MM.1S (cell line): ENCODE measurements around the gene LINGO4.

ENCODE experiments used
- DNase-seq: peaks from one replicate; pipeline ENCODE4 v3.0.0-alpha.2; 2015
- H2AFZ ChIP-seq: fragments of 300-600 bp; sonication (generic); 2 replicates; pipeline ENCODE4 v1.6.0; 2016; ENCODE audit warnings: antibody characterized with exemption, low read length
- H3F3A ChIP-seq: fragments of 300-600 bp; sonication (generic); 2 replicates; pipeline ENCODE4 v1.6.1; 2016; ENCODE audit warnings: mild to moderate bottlenecking, antibody characterized with exemption, low read length, moderate library complexity, mixed read lengths; ENCODE audit not compliant: insufficient read depth
- H3K27ac ChIP-seq: fragments of 300-600 bp; sonication (generic); 2 replicates; pipeline ENCODE4 v1.5.1; 2016; ENCODE audit warnings: mild to moderate bottlenecking, low read length
- H3K27me3 ChIP-seq: fragments of 300-600 bp; sonication (generic); replicated peaks from 2 replicates; pipeline ENCODE4 v1.6.0; 2016; ENCODE audit warnings: low read length; ENCODE audit not compliant: insufficient read depth
- H3K36me3 ChIP-seq: fragments of 300-600 bp; sonication (generic); replicated peaks from 2 replicates; pipeline ENCODE4 v1.6.1; 2016; ENCODE audit warnings: mild to moderate bottlenecking, low read length, mixed read lengths; ENCODE audit not compliant: insufficient read depth
- H3K4me1 ChIP-seq: fragments of 300-600 bp; sonication (generic); 2 replicates; pipeline ENCODE4 v1.6.1; 2016; ENCODE audit warnings: low read length, mixed read lengths
- H3K4me2 ChIP-seq: fragments of 300-600 bp; sonication (generic); 2 replicates; pipeline ENCODE4 v1.6.0; 2016; ENCODE audit warnings: low read depth, low read length
- H3K4me3 ChIP-seq: fragments of 300-600 bp; sonication (generic); 2 replicates; pipeline ENCODE4 v1.5.1; 2016; ENCODE audit warnings: low read length, mixed read lengths
- H3K79me2 ChIP-seq: fragments of 300-600 bp; sonication (generic); 2 replicates; pipeline ENCODE4 v1.6.1; 2016; ENCODE audit warnings: mixed run types, low read length, mixed read lengths
- H3K9ac ChIP-seq: fragments of 300-600 bp; sonication (generic); 2 replicates; pipeline ENCODE4 v1.6.1; 2016; ENCODE audit warnings: low read length, mixed read lengths
- H3K9me2 ChIP-seq: fragments of 300-600 bp; sonication (generic); replicated peaks from 2 replicates; pipeline ENCODE4 v1.6.1; 2016; ENCODE audit warnings: mild to moderate bottlenecking, low read length, mixed read lengths; ENCODE audit not compliant: insufficient read depth
- H3K9me3 ChIP-seq: fragments of 300-600 bp; sonication (generic); replicated peaks from 2 replicates; pipeline ENCODE4 v1.6.1; 2016; ENCODE audit warnings: mild to moderate bottlenecking, low read length, mixed read lengths; ENCODE audit not compliant: insufficient read depth
- H4K20me1 ChIP-seq: fragments of 300-600 bp; sonication (generic); 2 replicates; pipeline ENCODE4 v1.6.1; 2016; ENCODE audit warnings: mild to moderate bottlenecking, low read length, moderate library complexity, mixed read lengths; ENCODE audit not compliant: insufficient read depth
- CTCF ChIP-seq: fragments of 300-600 bp; sonication (generic); IDR thresholded peaks from 2 replicates; pipeline ENCODE4 v1.5.1; 2016; ENCODE audit warnings: antibody characterized with exemption, low read length, mixed read lengths
- EZH2 ChIP-seq: fragments of 300-600 bp; sonication (generic); optimal IDR thresholded peaks from 2 replicates; pipeline ENCODE3; 2017; ENCODE audit warnings: low read depth, mild to moderate bottlenecking, antibody characterized with exemption, low read length, mixed read lengths
- EZH2phosphoT487 ChIP-seq: fragments of 300-600 bp; sonication (generic); IDR thresholded peaks from 2 replicates; pipeline ENCODE4 v1.6.1; 2018; ENCODE audit warnings: antibody characterized with exemption, low read length

Gene LINGO4

GRCh38 chr1:151763990-151764389, 41.2 kb downstream of the LINGO4 start:
- TF ChIP-seq CTCF (no peak), EZH2phosphoT487 (no peak), EZH2 (no peak)
- H3K79me2 ChIP-seq: peaks cover 30% of the 10 kb centered on the region
- peak overlapping the region; percentile 61 for H2AFZ ChIP-seq

GRCh38 chr1:151762941-151763921, 42.0 kb downstream of the LINGO4 start, which contains the start of gene MRPL9:
Gene MRPL9 (minus strand): TSS chr1:151763496. CDS start chr1:151763479, 17 bp downstream.
- H3K79me2 ChIP-seq: peaks cover 30% of the 10 kb centered on the region
- peak within 1 kb of the TSS; percentile 71 for H3K4me2 ChIP-seq
- H3K9me2 ChIP-seq: no peaks in the 10 kb centered on the region
- H3K9me3 ChIP-seq: no peaks in the 10 kb centered on the region
- TF ChIP-seq CTCF (no peak), EZH2 (no peak), EZH2phosphoT487 (no peak)
- no peaks in the 10 kb centered on the region for H3K27me3 ChIP-seq
- peak within 1 kb of the TSS; percentile 59 for H3K27ac ChIP-seq
- peaks cover 4% of the 10 kb centered on the region; the same call in 1 of the 2 replicates for H3F3A ChIP-seq
- peak within 1 kb of the TSS; percentile 79 for H3K9ac ChIP-seq
- H3K36me3 ChIP-seq: no peaks in the 10 kb centered on the region; the same call in 1 of the 2 replicates
- DNase-seq: peak; percentile 89
- no peaks in the 10 kb centered on the region for H4K20me1 ChIP-seq
- H3K4me3 ChIP-seq: peak within 1 kb of the TSS; percentile 92
- H3K4me1 ChIP-seq: peaks cover 13% of the 10 kb centered on the region
- peak within 1 kb of the TSS; percentile 61 for H2AFZ ChIP-seq

More at GRCh38 chr1:151763990-151764389, 41.2 kb downstream of the LINGO4 start:
- peak overlapping the region; percentile 92 for H3K4me3 ChIP-seq
- peak overlapping the region; percentile 59; the same call in 1 of the 2 replicates for H3K27ac ChIP-seq
- peaks cover 4% of the 10 kb centered on the region; the same call in 1 of the 2 replicates for H3F3A ChIP-seq
- no peak for DNase-seq
- H3K9me3 ChIP-seq: no peaks in the 10 kb centered on the region
- H3K27me3 ChIP-seq: no peaks in the 10 kb centered on the region
- H3K9me2 ChIP-seq: no peaks in the 10 kb centered on the region
- H3K4me1 ChIP-seq: peaks cover 13% of the 10 kb centered on the region
- H3K4me2 ChIP-seq: peak overlapping the region; percentile 71
- H3K36me3 ChIP-seq: no peaks in the 10 kb centered on the region; the same call in 1 of the 2 replicates
- H3K9ac ChIP-seq: peak overlapping the region; percentile 79
- H4K20me1 ChIP-seq: no peaks in the 10 kb centered on the region

GRCh38 chr1:151760597-151761385, 44.4 kb downstream of the LINGO4 start:
- Histone ChIP-seq H3K9me2 (no peaks in the 10 kb centered on the region), H3K4me3 (no peak overlapping the region), H3K27ac (no peak overlapping the region), H3K9ac (no peak overlapping the region), H2AFZ (no peak overlapping the region), H4K20me1 (no peaks in the 10 kb centered on the region), H3F3A (peaks cover 4% of the 10 kb centered on the region; the same call in 1 of the 2 replicates), H3K9me3 (no peaks in the 10 kb centered on the region), H3K36me3 (no peaks in the 10 kb centered on the region; the same call in 1 of the 2 replicates), H3K4me1 (peaks cover 13% of the 10 kb centered on the region), H3K4me2 (no peak overlapping the region), H3K27me3 (no peaks in the 10 kb centered on the region), H3K79me2 (peaks cover 30% of the 10 kb centered on the region)
- DNase-seq: no peak
- TF ChIP-seq CTCF: no peak
- TF ChIP-seq EZH2: no peak
- TF ChIP-seq EZH2phosphoT487: no peak
